ENCODE data around the gene GSTA4.

Gene GSTA4

GRCh38 chr6:52984247-52984646 lies 10.8 kb downstream of the GSTA4 start:
- H3K27ac ChIP-seq (ENCODE audit: low read depth, low read length) = no peak overlapping the region
- no peak overlapping the region for H3K9ac ChIP-seq (ENCODE audit: low read length)
- H3K36me3 ChIP-seq (ENCODE audit: control insufficient read depth, insufficient read depth, low read length) = no peaks in the 10 kb centered on the region
- no peak overlapping the region for H3K4me3 ChIP-seq (ENCODE audit: low read length)
- H3K27me3 ChIP-seq (ENCODE audit: control insufficient read depth, insufficient read depth, low read length) = no peaks in the 10 kb centered on the region
- no peaks in the 10 kb centered on the region for H3K4me1 ChIP-seq (ENCODE audit: control insufficient read depth, insufficient read depth, low read length)

- Histone ChIP-seq H3K36me3 (ENCODE audit: control insufficient read depth, insufficient read depth, low read length) (no peaks in the 10 kb centered on the region), H3K9ac (ENCODE audit: low read length) (no peak overlapping the region), H3K27ac (ENCODE audit: low read depth, low read length) (no peak overlapping the region), H3K4me3 (ENCODE audit: low read length) (no peak overlapping the region), H3K4me1 (ENCODE audit: control insufficient read depth, insufficient read depth, low read length) (no peaks in the 10 kb centered on the region), H3K27me3 (ENCODE audit: control insufficient read depth, insufficient read depth, low read length) (no peaks in the 10 kb centered on the region)
These were observed 11.8 kb downstream of the GSTA4 start for GRCh38 chr6:52983159-52983848.

GRCh38 chr6:52982680-52983079 lies 12.4 kb downstream of the GSTA4 start:
- H3K4me3 ChIP-seq (ENCODE audit: low read length) = no peak overlapping the region
- H3K27ac ChIP-seq (ENCODE audit: low read depth, low read length) = no peak overlapping the region
- H3K36me3 ChIP-seq (ENCODE audit: control insufficient read depth, insufficient read depth, low read length) = no peaks in the 10 kb centered on the region
- no peaks in the 10 kb centered on the region for H3K4me1 ChIP-seq (ENCODE audit: control insufficient read depth, insufficient read depth, low read length)
- H3K9ac ChIP-seq (ENCODE audit: low read length) = no peak overlapping the region
- no peaks in the 10 kb centered on the region for H3K27me3 ChIP-seq (ENCODE audit: control insufficient read depth, insufficient read depth, low read length)

DNA sequence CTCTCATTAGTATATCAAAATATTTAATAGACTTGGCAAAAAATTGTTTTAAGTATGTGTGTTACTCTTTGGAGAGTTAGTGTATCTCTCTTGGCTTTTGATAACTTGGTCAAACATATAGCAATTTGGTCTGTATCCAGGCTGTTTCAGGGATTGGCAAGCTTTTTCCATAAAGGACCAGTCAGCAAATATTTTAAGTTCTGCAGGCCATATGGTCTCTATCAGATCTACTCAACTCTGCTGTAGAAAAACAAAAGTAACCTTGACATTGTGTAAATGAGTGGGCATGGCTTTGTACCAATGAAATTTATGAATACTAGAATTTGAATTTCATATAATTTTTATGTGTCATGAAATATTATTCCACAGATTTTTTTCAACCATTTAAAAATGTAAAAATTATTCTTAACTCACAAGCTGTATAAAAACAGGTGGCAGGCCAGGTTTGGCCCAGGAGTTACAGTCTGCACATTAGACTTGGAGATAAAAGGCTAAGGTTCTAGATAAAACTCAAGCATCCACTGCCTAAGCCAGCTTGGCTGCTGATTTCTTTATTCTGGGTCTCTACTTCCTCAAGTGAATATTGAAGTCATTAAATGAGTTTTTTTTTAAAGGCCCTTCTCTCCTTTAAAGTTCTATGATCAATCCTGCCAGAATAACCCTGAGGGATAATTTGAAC lies 13.7 kb downstream of the GSTA4 start:
- no peaks in the 10 kb centered on the region for H3K36me3 ChIP-seq (ENCODE audit: control insufficient read depth, insufficient read depth, low read length)

DNA sequence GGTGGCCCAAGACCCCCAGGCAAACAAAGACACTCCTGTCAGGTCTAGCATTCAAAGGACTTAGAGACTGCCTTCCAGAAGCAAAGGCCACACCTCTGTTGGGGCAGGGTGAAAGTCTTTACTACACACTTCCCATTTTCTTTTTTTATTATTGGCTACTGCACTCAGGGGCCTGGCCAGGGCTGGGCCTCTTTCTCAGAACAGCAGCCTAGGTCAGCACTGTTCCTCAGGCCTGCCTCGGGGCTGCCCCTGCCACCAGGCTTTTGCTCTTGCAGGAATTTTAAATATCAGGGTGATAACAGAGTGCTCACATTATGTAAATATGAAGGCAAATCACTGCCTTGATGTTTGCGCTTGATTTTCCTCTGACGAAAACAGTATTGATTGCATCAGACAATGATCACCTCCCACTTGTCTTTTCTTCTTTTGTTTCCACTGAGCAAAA lies 18.5 kb downstream of the GSTA4 start:
- Histone ChIP-seq H3K27ac (ENCODE audit: low read depth, low read length) (no peak overlapping the region), H3K4me3 (ENCODE audit: low read length) (no peak overlapping the region), H3K9ac (ENCODE audit: low read length) (no peak overlapping the region), H3K27me3 (ENCODE audit: control insufficient read depth, insufficient read depth, low read length) (no peaks in the 10 kb centered on the region), H3K36me3 (ENCODE audit: control insufficient read depth, insufficient read depth, low read length) (no peaks in the 10 kb centered on the region), H3K4me1 (ENCODE audit: control insufficient read depth, insufficient read depth, low read length) (no peaks in the 10 kb centered on the region)

More for the DNA sequence above, 13.7 kb downstream of the GSTA4 start:
- no peak overlapping the region for H3K4me3 ChIP-seq (ENCODE audit: low read length)
- no peaks in the 10 kb centered on the region for H3K27me3 ChIP-seq (ENCODE audit: control insufficient read depth, insufficient read depth, low read length)
- no peak overlapping the region for H3K27ac ChIP-seq (ENCODE audit: low read depth, low read length)
- no peaks in the 10 kb centered on the region for H3K4me1 ChIP-seq (ENCODE audit: control insufficient read depth, insufficient read depth, low read length)
- no peak overlapping the region for H3K9ac ChIP-seq (ENCODE audit: low read length)

DNA sequence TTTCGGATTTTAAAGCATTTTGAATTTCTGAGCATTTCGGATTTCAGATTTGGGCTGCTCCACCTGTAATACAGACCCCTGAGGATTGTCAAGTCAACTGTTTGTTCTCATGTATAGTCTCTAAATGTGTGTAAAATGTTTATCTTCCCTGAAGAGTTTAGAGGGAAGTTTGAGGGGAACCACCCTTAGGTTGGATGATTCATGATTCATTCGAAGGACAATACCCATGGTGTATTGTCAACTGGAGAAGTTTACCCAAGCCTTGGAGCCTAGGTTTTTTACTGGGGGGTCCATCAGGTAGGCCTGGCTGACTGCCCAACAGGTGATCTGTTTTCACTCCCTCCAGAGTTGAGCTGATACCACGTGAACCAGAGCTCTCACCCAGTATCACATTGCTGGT lies 18.9 kb downstream of the GSTA4 start:
- Histone ChIP-seq H3K9ac (ENCODE audit: low read length) (no peak overlapping the region), H3K4me1 (ENCODE audit: control insufficient read depth, insufficient read depth, low read length) (no peaks in the 10 kb centered on the region), H3K27me3 (ENCODE audit: control insufficient read depth, insufficient read depth, low read length) (no peaks in the 10 kb centered on the region), H3K4me3 (ENCODE audit: low read length) (no peak overlapping the region), H3K27ac (ENCODE audit: low read depth, low read length) (no peak overlapping the region), H3K36me3 (ENCODE audit: control insufficient read depth, insufficient read depth, low read length) (no peaks in the 10 kb centered on the region)

DNA sequence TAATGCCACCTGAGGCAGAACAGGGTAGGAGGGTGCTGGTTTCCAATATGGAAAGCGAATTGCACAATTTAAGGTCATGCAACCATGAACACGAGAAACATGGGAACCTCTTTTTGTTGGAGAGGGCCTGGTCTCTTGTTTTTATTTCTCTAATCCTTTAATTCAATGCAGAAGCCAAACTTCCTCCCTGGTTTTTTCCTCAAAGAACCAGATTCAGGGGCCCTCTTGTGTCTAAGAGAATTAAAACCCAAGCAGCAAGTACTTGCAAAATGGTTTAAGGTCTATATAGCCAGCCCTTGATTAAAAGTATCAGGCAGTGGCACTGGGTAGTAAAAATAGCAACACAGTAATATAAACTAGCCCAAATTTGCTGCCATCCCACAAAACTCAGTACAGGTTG lies 19.5 kb downstream of the GSTA4 start:
- H3K36me3 ChIP-seq (ENCODE audit: control insufficient read depth, insufficient read depth, low read length) = no peaks in the 10 kb centered on the region
- H3K4me3 ChIP-seq (ENCODE audit: low read length) = no peak overlapping the region
- H3K27ac ChIP-seq (ENCODE audit: low read depth, low read length) = no peak overlapping the region
- no peaks in the 10 kb centered on the region for H3K27me3 ChIP-seq (ENCODE audit: control insufficient read depth, insufficient read depth, low read length)
- H3K9ac ChIP-seq (ENCODE audit: low read length) = no peak overlapping the region
- H3K4me1 ChIP-seq (ENCODE audit: control insufficient read depth, insufficient read depth, low read length) = no peaks in the 10 kb centered on the region

GRCh38 chr6:52972989-52973388 lies 22.1 kb downstream of the GSTA4 start:
- Histone ChIP-seq H3K36me3 (ENCODE audit: control insufficient read depth, insufficient read depth, low read length) (no peaks in the 10 kb centered on the region), H3K27ac (ENCODE audit: low read depth, low read length) (no peak overlapping the region), H3K9ac (ENCODE audit: low read length) (no peak overlapping the region), H3K4me1 (ENCODE audit: control insufficient read depth, insufficient read depth, low read length) (no peaks in the 10 kb centered on the region), H3K4me3 (ENCODE audit: low read length) (no peak overlapping the region), H3K27me3 (ENCODE audit: control insufficient read depth, insufficient read depth, low read length) (no peaks in the 10 kb centered on the region)

DNA sequence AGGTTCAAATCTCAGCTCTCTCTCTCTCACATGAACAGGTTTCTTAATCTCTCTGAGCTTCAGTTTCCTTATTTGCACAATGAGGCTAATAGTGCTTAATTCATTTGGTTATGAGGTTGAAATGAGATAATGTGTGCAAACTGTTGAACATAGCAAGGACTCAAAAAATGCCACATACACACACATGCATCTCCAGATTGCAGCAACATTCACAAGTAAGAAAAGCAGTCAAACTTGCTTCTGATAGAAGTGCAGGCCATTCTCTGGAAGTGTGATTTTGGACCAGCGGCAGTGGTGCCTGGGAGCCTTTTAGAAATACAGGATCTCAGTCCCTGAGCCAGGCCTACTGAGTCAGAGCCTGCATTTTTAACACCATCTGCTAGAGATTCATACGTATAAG lies 25.7 kb downstream of the GSTA4 start:
- no peaks in the 10 kb centered on the region for H3K4me1 ChIP-seq (ENCODE audit: control insufficient read depth, insufficient read depth, low read length)
- H3K27ac ChIP-seq (ENCODE audit: low read depth, low read length) = no peak overlapping the region
- H3K4me3 ChIP-seq (ENCODE audit: low read length) = no peak overlapping the region
- no peak overlapping the region for H3K9ac ChIP-seq (ENCODE audit: low read length)
- no peaks in the 10 kb centered on the region for H3K36me3 ChIP-seq (ENCODE audit: control insufficient read depth, insufficient read depth, low read length)
- no peaks in the 10 kb centered on the region for H3K27me3 ChIP-seq (ENCODE audit: control insufficient read depth, insufficient read depth, low read length)

DNA sequence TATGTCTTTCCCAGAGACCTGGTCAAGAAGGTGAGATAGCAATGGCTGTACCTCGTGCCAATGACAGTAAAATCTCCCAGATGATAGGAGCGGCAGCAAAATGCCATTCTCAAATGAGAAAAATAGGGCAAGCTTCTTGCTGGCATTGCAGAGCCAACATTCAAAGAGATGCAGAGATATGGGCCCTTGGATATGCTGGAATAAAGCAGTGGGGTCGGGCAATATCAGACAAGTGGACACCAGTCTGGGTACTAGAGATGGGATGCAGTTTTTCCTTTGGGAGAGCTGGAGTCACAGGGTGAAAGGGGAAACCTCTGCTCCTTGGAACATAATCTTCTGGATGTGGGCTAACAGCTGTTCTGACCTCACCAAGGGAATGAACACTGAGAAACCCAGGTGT lies 29.0 kb downstream of the GSTA4 start:
- Histone ChIP-seq H3K36me3 (ENCODE audit: control insufficient read depth, insufficient read depth, low read length) (no peaks in the 10 kb centered on the region), H3K4me1 (ENCODE audit: control insufficient read depth, insufficient read depth, low read length) (no peaks in the 10 kb centered on the region), H3K9ac (ENCODE audit: low read length) (no peak overlapping the region), H3K4me3 (ENCODE audit: low read length) (no peak overlapping the region), H3K27me3 (ENCODE audit: control insufficient read depth, insufficient read depth, low read length) (no peaks in the 10 kb centered on the region), H3K27ac (ENCODE audit: low read depth, low read length) (no peak overlapping the region)

DNA sequence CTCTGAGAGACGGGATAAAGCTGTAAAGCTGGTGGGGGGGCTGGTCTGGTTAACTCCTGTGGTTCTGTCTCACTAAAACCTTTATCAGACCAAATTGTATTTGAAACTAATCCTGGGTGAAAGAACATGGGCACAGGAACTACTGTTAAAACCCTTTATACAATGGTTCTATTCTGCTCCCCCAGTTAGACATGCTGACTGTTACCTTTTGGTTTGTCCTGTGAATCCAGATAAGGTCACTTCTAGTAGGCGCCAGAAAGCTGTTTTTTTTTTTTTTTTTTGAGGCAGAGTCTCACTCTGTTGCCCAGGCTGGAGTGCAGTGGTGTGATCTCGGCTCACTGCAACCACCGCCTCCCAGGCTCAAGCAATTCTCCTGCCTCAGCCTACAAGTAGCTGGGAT lies 29.7 kb downstream of the GSTA4 start:
- Histone ChIP-seq H3K4me3 (ENCODE audit: low read length) (no peak overlapping the region), H3K27ac (ENCODE audit: low read depth, low read length) (no peak overlapping the region), H3K27me3 (ENCODE audit: control insufficient read depth, insufficient read depth, low read length) (no peaks in the 10 kb centered on the region), H3K4me1 (ENCODE audit: control insufficient read depth, insufficient read depth, low read length) (no peaks in the 10 kb centered on the region), H3K36me3 (ENCODE audit: control insufficient read depth, insufficient read depth, low read length) (no peaks in the 10 kb centered on the region), H3K9ac (ENCODE audit: low read length) (no peak overlapping the region)

GRCh38 chr6:52964318-52964717 lies 30.8 kb downstream of the GSTA4 start:
- no peak overlapping the region for H3K4me3 ChIP-seq (ENCODE audit: low read length)
- no peaks in the 10 kb centered on the region for H3K27me3 ChIP-seq (ENCODE audit: control insufficient read depth, insufficient read depth, low read length)

DNA sequence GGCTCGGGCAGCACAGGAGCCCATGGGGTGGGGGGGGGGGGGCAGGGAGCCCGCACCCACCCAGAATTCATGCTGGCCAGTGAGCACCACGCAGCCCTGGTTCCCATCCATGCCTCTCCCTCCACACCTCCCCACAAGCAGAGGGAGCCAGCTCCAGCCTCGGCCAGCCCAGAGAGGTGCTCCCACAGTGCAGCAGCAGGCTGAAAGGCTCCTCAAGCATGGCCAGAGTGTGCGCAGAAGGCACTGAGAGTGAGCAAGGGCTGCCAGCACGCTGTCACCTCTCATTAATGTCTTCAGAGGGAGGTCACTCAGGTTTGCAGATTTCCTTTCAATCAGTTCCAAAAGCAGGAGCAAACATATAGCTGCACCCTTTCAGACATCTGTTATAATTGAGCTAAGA lies 32.4 kb downstream of the GSTA4 start:
- Histone ChIP-seq H3K36me3 (ENCODE audit: control insufficient read depth, insufficient read depth, low read length) (no peaks in the 10 kb centered on the region), H3K4me3 (ENCODE audit: low read length) (no peak overlapping the region), H3K27ac (ENCODE audit: low read depth, low read length) (no peak overlapping the region), H3K9ac (ENCODE audit: low read length) (no peak overlapping the region), H3K4me1 (ENCODE audit: control insufficient read depth, insufficient read depth, low read length) (no peaks in the 10 kb centered on the region), H3K27me3 (ENCODE audit: control insufficient read depth, insufficient read depth, low read length) (no peaks in the 10 kb centered on the region)

More at GRCh38 chr6:52964318-52964717, 30.8 kb downstream of the GSTA4 start:
- no peak overlapping the region for H3K9ac ChIP-seq (ENCODE audit: low read length)
- H3K27ac ChIP-seq (ENCODE audit: low read depth, low read length) = no peak overlapping the region
- no peaks in the 10 kb centered on the region for H3K36me3 ChIP-seq (ENCODE audit: control insufficient read depth, insufficient read depth, low read length)
- no peaks in the 10 kb centered on the region for H3K4me1 ChIP-seq (ENCODE audit: control insufficient read depth, insufficient read depth, low read length)

Data from rectal smooth muscle tissue (tissue), 1 donor.